Loucy (cell line): ENCODE results near the gene MPPE1.

ENCODE experiments used
- EZH2phosphoT487 ChIP-seq: fragments of 200-600 bp; IDR thresholded peaks from 2 replicates; pipeline ENCODE4 v1.6.1; 2018; ENCODE audit warnings: antibody characterized with exemption, mild to moderate bottlenecking, moderate library complexity, borderline replicate concordance
- TF ChIP-seq, protein P1 (sequence below): fragments of 200-600 bp; sonication (generic); conservative IDR thresholded peaks from 2 replicates; pipeline ENCODE4 v1.5.1; 2014; ENCODE audit warnings: mild to moderate bottlenecking, antibody characterized with exemption, low read length

DNA sequence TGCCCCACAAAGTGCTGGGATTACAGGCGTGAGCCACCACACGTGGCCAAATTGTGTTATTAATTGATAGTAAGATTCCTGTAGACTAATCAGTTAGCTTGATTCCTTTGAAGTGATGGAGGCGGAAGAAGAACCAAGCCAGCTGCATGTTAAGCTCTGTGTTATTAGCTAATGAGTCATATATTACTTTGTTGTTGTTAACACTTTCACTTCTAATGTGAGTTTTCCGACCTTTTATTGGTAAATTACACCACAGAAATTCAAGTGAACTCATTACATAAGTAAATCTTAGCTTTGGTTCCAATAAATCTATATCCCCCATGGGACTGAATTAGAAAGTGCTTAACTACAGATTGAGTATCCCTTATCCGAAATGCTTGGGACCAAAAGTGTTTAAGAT lies 36.6 kb downstream of the MPPE1 start:
- TF ChIP-seq, protein P1, sequence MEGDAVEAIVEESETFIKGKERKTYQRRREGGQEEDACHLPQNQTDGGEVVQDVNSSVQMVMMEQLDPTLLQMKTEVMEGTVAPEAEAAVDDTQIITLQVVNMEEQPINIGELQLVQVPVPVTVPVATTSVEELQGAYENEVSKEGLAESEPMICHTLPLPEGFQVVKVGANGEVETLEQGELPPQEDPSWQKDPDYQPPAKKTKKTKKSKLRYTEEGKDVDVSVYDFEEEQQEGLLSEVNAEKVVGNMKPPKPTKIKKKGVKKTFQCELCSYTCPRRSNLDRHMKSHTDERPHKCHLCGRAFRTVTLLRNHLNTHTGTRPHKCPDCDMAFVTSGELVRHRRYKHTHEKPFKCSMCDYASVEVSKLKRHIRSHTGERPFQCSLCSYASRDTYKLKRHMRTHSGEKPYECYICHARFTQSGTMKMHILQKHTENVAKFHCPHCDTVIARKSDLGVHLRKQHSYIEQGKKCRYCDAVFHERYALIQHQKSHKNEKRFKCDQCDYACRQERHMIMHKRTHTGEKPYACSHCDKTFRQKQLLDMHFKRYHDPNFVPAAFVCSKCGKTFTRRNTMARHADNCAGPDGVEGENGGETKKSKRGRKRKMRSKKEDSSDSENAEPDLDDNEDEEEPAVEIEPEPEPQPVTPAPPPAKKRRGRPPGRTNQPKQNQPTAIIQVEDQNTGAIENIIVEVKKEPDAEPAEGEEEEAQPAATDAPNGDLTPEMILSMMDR: no peak
- no peak for TF ChIP-seq EZH2phosphoT487
